Psoas muscle (tissue), 8 donors: ENCODE measurements around the gene EIF3D. TPM values are rescaled to one million over a fixed set of nuclear protein-coding genes. Genes with fewer than 3 reads are reported as not detected.

Experiments
- ATAC-seq, 4 donors: fragments of 200-7000 bp; cut with Tn5 transposase; one replicate each; pipeline ENCODE4 v1.9.1; 2020; ENCODE audit warnings: moderate library complexity in 3 of 4, mild to moderate bottlenecking in 2 of 4
- DNase-seq, 2 donors: peaks; one replicate each; pipeline ENCODE4 v3.0.0-alpha.2; 2020
- H3K27ac ChIP-seq: fragments of 200-600 bp; one replicate; pipeline ENCODE4 v1.8.0; 2022
- H3K27me3 ChIP-seq, 3 donors: fragments of 200-600 bp in 1 of 3; one replicate each; pipeline versions ENCODE4 v1.6.1 to v1.8.0; 2013 to 2022; ENCODE audit warnings: low read length in 2 of 3, mild to moderate bottlenecking in 2 of 3, moderate library complexity in 1 of 3; ENCODE audit not compliant: insufficient read depth in 3 of 3
- H3K36me3 ChIP-seq, 2 donors: fragments of 200-600 bp in 1 of 2; one replicate each; pipeline versions ENCODE4 v1.6.1 to v1.8.0; 2013 to 2022; ENCODE audit warnings: low read depth in 1 of 2, mild to moderate bottlenecking in 1 of 2, moderate library complexity in 1 of 2; ENCODE audit not compliant: insufficient read depth in 1 of 2
- H3K4me1 ChIP-seq: fragments of 200-600 bp; one replicate; pipeline ENCODE4 v1.8.0; 2022
- H3K4me3 ChIP-seq: fragments of 200-600 bp; one replicate; pipeline ENCODE4 v1.8.0; 2022; ENCODE audit warnings: mild to moderate bottlenecking
- H3K9me3 ChIP-seq: fragments of 200-600 bp; one replicate; pipeline ENCODE4 v1.8.0; 2022
- WGBS, 3 donors: extraction: QIAGEN DNeasy Blood & Tissue Kit; methylation state at CpG; one replicate each; pipeline versions ENCODE4 v1.1.6 to v1.1.7; 2013; 5-methylcytosine and 5-hydroxymethylcytosine counted together
- intact Hi-C, 2 donors: fragments of 100-400 bp; cut with DNase I; formaldehyde crosslinking; loops; one replicate each; pipeline versions ENCODE4 v1.11.0 to v1.14.2; 2022
- polyA plus RNA-seq, 3 donors: library from polyadenylated mRNA; stranded (reverse); fragments of 200-250 nt; gene quantifications; one replicate each; pipeline ENCODE4 v1.2.3, GENCODE V29; 2013
- total RNA-seq, 4 donors: library from RNA; stranded (reverse); fragmentation: NEBNext Ultra II Directional in 2 of 4; extraction: Animal tissue kit (Norgen Biotek cat#: 25700) in 2 of 4; gene quantifications; one replicate each; pipeline versions ENCODE4 v1.2.1 to v1.2.4, GENCODE V29; 2021 to 2023
- TF ChIP-seq, protein P1 (sequence below): fragments of 200-600 bp; IDR thresholded peaks from one replicate; pipeline ENCODE4 v1.8.0; 2022; ENCODE audit warnings: antibody characterized with exemption
- donor health status: healthy with polysubstance abuse.
- donor health status: DM: no; HTN: no; CAD: no; lungs with moderate emphysema.
- donor health status: Bipolar disorder and iron deficiency.
- donor health status: healthy.
- donor health status: DM: yes; HTN: yes; CAD: no.
- donor health status: DM: no; HTN: no; CAD: no.
- donor health status: DM: no; HTN: no; CAD: no.
- donor health status: DM: yes; HTN: yes; CAD: no.

Gene EIF3D
- total and polyA plus RNA-seq, 7 donors = 102 to 338 (median 120) TPM

DNA sequence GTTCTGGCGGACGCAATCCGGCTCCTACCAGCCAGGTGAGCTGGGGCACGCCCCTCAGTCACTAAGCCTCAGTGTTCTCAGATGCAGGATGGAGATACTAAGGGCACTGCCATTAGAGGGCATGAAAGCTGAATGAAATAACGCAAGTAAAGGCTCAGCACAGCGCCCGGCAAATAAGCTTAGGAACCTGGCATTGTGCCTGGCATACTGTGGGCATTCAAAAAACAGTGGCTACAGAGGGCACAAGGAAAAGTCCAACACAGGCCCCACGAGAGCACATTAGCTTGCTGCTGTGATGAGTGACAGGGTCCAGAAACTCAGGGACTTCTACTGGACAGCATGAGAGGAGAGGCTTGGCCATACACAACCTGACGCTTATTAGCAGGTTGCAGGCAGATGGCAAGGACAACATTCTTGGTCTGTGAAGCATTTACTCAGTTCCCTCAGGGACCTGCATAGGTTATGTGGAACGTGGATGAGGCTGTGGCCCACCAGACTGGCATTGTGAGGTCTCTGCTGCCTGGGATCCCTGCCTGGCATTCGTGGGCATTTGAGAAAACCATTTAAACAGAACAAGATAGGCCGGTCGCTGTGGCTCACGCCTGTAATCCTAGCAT is 59.8 kb downstream of the EIF3D start:
- Histone ChIP-seq H3K27ac (peak overlapping the region; percentile 97), H3K4me1 (peaks cover 61% of the 10 kb centered on the region), H3K9me3 (no peaks in the 10 kb centered on the region), H3K4me3 (no peak overlapping the region), H3K36me3 (peaks cover 5 to 36% of the 10 kb centered on the region in 2 donors), H3K27me3 (no peaks in the 10 kb centered on the region)
- ATAC-seq (no peak), DNase-seq (no peak)
- intact Hi-C loops = no loop called here
- TF ChIP-seq, protein P1, sequence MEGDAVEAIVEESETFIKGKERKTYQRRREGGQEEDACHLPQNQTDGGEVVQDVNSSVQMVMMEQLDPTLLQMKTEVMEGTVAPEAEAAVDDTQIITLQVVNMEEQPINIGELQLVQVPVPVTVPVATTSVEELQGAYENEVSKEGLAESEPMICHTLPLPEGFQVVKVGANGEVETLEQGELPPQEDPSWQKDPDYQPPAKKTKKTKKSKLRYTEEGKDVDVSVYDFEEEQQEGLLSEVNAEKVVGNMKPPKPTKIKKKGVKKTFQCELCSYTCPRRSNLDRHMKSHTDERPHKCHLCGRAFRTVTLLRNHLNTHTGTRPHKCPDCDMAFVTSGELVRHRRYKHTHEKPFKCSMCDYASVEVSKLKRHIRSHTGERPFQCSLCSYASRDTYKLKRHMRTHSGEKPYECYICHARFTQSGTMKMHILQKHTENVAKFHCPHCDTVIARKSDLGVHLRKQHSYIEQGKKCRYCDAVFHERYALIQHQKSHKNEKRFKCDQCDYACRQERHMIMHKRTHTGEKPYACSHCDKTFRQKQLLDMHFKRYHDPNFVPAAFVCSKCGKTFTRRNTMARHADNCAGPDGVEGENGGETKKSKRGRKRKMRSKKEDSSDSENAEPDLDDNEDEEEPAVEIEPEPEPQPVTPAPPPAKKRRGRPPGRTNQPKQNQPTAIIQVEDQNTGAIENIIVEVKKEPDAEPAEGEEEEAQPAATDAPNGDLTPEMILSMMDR = no peak
- 71 to 85% (median 75%) methylated on average over 14 of the region's 14 CpGs for WGBS, 3 donors

DNA sequence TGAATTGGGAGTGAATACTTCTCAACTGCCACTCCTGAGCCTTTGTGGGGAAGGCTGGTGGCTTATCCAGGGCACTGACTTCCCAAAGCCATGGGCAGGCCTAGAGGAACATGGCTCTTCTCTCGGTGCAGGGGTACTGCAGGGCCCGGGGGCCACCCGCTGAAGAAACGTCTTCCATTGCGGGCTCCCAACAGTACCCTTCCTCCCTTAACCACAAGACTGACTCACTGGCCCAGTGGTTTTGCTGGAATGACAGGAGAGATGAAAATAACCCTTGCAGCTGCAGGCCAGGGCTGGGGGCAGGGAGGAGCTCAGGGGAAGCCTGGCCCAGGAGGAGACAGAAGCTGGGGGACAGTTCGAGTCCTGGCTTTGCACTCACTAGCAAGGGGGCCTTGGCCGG is 61.0 kb downstream of the EIF3D start:
- peaks cover 0 to 23% of the 10 kb centered on the region in 2 donors for H3K36me3 ChIP-seq
- no peaks in the 10 kb centered on the region for H3K9me3 ChIP-seq
- peak overlapping the region; percentile 97 for H3K27ac ChIP-seq
- DNase-seq = peak; percentile 68 to 73
- TF ChIP-seq, protein P1 = no peak
- no peaks in the 10 kb centered on the region for H3K27me3 ChIP-seq
- intact Hi-C loops = no loop called here
- peaks cover 73% of the 10 kb centered on the region for H3K4me1 ChIP-seq
- 65 to 77% (median 65%) methylated on average over 7 of the region's 7 CpGs for WGBS, 3 donors
- no peak overlapping the region for H3K4me3 ChIP-seq
- ATAC-seq = peak; percentile 23 to 64 (median 56)

DNA sequence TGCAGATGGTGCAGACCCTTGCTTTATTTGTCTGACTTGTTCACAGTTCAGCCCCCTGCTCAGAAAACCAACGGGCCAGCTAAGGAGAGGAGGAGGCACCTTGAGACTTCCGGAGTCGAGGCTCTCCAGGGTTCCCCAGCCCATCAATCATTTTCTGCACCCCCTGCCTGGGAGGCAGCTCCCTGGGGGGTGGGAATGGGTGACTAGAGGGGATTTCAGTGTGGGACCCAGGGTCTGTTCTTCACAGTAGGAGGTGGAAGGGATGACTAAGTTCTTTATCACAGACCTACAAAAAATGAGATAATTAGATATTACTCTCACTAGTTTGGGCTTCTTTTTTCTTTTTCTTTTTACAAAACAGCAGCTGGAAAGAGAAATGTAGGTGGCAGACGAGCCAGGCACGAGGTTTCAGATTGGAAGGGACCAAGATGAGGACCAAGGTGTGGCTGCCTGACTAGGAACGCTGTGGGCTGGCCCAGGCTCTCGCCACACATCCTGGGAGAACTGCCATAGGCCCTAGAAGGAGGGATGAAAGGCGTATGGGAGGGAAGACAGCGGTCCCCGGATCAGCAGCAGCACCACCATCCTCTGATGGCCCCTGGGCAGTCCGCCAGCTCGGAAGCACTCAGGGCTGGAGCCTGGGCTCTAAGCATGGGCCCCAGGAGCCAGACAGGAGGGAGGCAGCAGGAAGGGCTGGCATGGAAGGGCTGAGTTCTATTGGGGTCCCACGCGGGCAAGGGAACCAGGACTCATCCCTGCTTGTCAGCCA is 61.7 kb downstream of the EIF3D start:
- H3K4me1 ChIP-seq = peaks cover 80% of the 10 kb centered on the region
- H3K27me3 ChIP-seq = no peaks in the 10 kb centered on the region
- 66 to 80% (median 70%) methylated on average over 14 of the region's 14 CpGs for WGBS, 3 donors
- DNase-seq (peak; percentile 48 to 52), ATAC-seq (no peak)
- TF ChIP-seq, protein P1 = no peak
- no peak overlapping the region for H3K4me3 ChIP-seq
- H3K36me3 ChIP-seq = peaks cover 0 to 16% of the 10 kb centered on the region in 2 donors
- no peaks in the 10 kb centered on the region for H3K9me3 ChIP-seq
- peak overlapping the region; percentile 97 for H3K27ac ChIP-seq
- intact Hi-C loops = no loop called here

DNA sequence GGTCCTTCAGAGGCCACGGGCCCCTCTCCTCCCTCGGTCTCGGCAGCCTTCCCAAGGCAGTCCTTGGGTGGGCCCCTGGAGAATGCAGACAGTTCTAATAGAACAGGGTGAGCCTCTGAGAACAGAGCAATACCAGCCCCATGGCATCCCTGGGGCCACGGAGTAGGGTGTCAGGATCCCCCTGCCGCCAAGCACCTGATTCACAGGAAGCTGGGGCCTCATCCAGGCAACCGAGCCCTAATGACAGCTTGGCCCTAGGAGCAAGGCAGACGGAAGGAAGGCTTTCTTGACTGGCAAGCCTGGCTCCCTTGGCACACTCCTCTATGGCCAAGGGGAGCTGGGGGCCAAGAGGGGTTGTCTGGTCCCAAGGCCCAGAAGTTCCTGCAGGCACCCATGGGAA is 62.7 kb downstream of the EIF3D start:
- Histone ChIP-seq H3K36me3 (peaks cover 0 to 7% of the 10 kb centered on the region in 2 donors), H3K9me3 (no peaks in the 10 kb centered on the region), H3K4me1 (peaks cover 90% of the 10 kb centered on the region), H3K27me3 (no peaks in the 10 kb centered on the region), H3K4me3 (peak overlapping the region; percentile 19), H3K27ac (peak overlapping the region; percentile 97)
- 56 to 75% (median 58%) methylated on average over 7 of the region's 7 CpGs for WGBS, 3 donors
- DNase-seq (peak in 1 of 2 donors; percentile 46), ATAC-seq (no peak)
- TF ChIP-seq, protein P1 = no peak
- intact Hi-C loops = no loop called here
